GM23248 (cell line): ENCODE data around the gene CTNNA3.

Source experiments
- EZH2 ChIP-seq: fragments of 200-600 bp; sonication (generic); IDR thresholded peaks from 2 replicates; pipeline ENCODE4 v1.6.1; 2018; ENCODE audit warnings: antibody characterized with exemption, mild to moderate bottlenecking; ENCODE audit not compliant: insufficient read depth, poor library complexity, severe bottlenecking
- EZH2phosphoT487 ChIP-seq: fragments of 200-600 bp; sonication (generic); IDR thresholded peaks from 2 replicates; pipeline ENCODE4 v1.6.1; 2018; ENCODE audit warnings: antibody characterized with exemption, moderate library complexity, mild to moderate bottlenecking, low read depth; ENCODE audit not compliant: insufficient read depth

DNA sequence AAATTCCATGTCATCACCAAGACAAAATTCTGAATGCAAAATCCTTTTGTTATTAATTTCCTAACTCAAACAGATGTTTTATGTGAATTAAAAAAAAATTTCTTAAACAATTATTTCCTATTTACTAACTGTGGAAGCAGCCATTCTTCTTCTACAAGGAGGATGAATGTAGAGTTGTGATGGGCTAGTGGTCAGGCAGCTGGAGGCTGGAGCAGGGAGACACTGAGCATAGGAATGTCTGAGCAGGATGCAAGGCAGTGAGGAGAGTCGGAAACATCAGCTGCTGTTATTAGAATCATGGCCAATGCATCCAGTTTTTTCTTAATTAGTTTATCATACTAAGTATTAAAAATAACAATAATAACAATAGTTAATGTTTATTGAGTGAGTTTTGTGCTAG, 872.7 kb downstream of the CTNNA3 start:
- TF ChIP-seq EZH2phosphoT487 (no peak), EZH2 (no peak)
